A549 (cell line): ENCODE results near the gene EVI5L.

Experiments used
- CHD2 ChIP-seq: fragments of 150-350 bp; IDR thresholded peaks from 2 replicates; pipeline ENCODE4 v1.6.1; 2014; ENCODE audit warnings: low read length; ENCODE audit not compliant: partially characterized antibody
- ESRRA ChIP-seq: fragments of 150-350 bp; IDR thresholded peaks from 2 replicates; pipeline ENCODE4 v1.6.1; 2014; ENCODE audit warnings: mild to moderate bottlenecking, low read length, borderline replicate concordance
- FOXS1 ChIP-seq: fragments of 250-450 bp; sonication (Bioruptor Pico); IDR thresholded peaks from 2 replicates; pipeline ENCODE4 v1.5.0; 2020; ENCODE audit warnings: mild to moderate bottlenecking, moderate library complexity
- MAFK ChIP-seq: fragments of 450-650 bp; IDR thresholded peaks from 2 replicates; pipeline ENCODE4 v1.6.1; 2014; ENCODE audit not compliant: partially characterized antibody
- MYC ChIP-seq: IDR thresholded peaks from 2 replicates; pipeline ENCODE4 v1.6.1; 2012; ENCODE audit warnings: mild to moderate bottlenecking, inconsistent platforms, low read length, improper control_type of control experiment, borderline replicate concordance
- NR3C1 ChIP-seq: fragments of >200 bp; sonication (Bioruptor Twin); formaldehyde crosslinking; IDR thresholded peaks from 3 replicates; pipeline ENCODE4 v1.6.1; 2017
- PHF8 ChIP-seq: fragments of 200-600 bp; sonication (generic); IDR thresholded peaks from 2 replicates; pipeline ENCODE4 v1.6.1; 2016; ENCODE audit warnings: low read depth, mild to moderate bottlenecking, antibody characterized with exemption, moderate library complexity, borderline replicate concordance
- POLR2A ChIP-seq: IDR thresholded peaks from 2 replicates; pipeline ENCODE4 v1.6.1; 2012; ENCODE audit warnings: mild to moderate bottlenecking, low read length
- TF ChIP-seq, protein P1 (sequence below): fragments of >200 bp; sonication (Bioruptor Twin); formaldehyde crosslinking; IDR thresholded peaks from 3 replicates; pipeline ENCODE4 v1.5.1; 2016
- TF ChIP-seq, protein P2 (sequence below): fragments of 150-350 bp; IDR thresholded peaks from 2 replicates; pipeline ENCODE4 v1.6.1; 2014; ENCODE audit warnings: low read depth, mild to moderate bottlenecking, low read length
- TF ChIP-seq, protein P3 (sequence below): IDR thresholded peaks from 2 replicates; pipeline ENCODE4 v1.6.1; 2012

DNA sequence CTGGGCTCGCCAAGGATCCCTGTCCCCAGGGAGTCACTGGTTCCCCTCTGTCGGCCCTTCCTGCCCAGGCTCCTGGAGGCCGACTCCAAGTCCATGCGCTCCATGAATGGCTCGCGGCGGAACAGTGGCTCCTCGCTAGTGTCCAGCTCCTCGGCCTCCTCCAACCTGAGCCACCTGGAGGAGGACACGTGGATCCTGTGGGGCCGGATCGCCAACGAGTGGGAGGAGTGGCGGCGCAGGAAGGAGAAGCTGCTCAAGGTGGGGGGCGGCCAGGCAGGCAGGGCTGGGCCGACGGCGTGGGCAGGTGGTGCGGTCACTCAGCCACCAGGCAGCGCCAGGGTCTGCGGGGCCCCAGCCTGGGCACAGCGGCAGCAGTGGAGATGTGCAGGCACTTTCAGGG lies 17.6 kb downstream of the EVI5L start:
- no peak for TF ChIP-seq ESRRA
- TF ChIP-seq, protein P1, sequence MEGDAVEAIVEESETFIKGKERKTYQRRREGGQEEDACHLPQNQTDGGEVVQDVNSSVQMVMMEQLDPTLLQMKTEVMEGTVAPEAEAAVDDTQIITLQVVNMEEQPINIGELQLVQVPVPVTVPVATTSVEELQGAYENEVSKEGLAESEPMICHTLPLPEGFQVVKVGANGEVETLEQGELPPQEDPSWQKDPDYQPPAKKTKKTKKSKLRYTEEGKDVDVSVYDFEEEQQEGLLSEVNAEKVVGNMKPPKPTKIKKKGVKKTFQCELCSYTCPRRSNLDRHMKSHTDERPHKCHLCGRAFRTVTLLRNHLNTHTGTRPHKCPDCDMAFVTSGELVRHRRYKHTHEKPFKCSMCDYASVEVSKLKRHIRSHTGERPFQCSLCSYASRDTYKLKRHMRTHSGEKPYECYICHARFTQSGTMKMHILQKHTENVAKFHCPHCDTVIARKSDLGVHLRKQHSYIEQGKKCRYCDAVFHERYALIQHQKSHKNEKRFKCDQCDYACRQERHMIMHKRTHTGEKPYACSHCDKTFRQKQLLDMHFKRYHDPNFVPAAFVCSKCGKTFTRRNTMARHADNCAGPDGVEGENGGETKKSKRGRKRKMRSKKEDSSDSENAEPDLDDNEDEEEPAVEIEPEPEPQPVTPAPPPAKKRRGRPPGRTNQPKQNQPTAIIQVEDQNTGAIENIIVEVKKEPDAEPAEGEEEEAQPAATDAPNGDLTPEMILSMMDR, result no peak
- no peak for TF ChIP-seq POLR2A
- TF ChIP-seq, protein P2, sequence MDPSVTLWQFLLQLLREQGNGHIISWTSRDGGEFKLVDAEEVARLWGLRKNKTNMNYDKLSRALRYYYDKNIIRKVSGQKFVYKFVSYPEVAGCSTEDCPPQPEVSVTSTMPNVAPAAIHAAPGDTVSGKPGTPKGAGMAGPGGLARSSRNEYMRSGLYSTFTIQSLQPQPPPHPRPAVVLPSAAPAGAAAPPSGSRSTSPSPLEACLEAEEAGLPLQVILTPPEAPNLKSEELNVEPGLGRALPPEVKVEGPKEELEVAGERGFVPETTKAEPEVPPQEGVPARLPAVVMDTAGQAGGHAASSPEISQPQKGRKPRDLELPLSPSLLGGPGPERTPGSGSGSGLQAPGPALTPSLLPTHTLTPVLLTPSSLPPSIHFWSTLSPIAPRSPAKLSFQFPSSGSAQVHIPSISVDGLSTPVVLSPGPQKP, result no peak
- TF ChIP-seq, protein P3, sequence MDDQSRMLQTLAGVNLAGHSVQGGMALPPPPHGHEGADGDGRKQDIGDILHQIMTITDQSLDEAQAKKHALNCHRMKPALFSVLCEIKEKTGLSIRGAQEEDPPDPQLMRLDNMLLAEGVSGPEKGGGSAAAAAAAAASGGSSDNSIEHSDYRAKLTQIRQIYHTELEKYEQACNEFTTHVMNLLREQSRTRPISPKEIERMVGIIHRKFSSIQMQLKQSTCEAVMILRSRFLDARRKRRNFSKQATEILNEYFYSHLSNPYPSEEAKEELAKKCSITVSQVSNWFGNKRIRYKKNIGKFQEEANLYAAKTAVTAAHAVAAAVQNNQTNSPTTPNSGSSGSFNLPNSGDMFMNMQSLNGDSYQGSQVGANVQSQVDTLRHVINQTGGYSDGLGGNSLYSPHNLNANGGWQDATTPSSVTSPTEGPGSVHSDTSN, result no peak
- TF ChIP-seq CHD2, result no peak
- no peak for TF ChIP-seq FOXS1 (CRISPR knock-in tag)
- no peak for TF ChIP-seq PHF8
- TF ChIP-seq MYC, result no peak
- TF ChIP-seq MAFK, result no peak
- TF ChIP-seq NR3C1, result no peak
